H1 (cell line): Measurements from ENCODE around the gene ANKDD1A. TPM values are rescaled to one million over a fixed set of nuclear protein-coding genes. Genes with fewer than 3 reads are reported as not detected.

ENCODE experiments used
- CTCF ChIA-PET: fragments of 300-600 bp; sonication (Branson Sonifier 250); formaldehyde crosslinking; loops from one replicate; lab custom pipeline; 2021; ENCODE audit not compliant: partially characterized antibody; lab: Charles Lee
- POLR2A ChIA-PET: fragments of 300-600 bp; sonication (Branson Sonifier 250); formaldehyde crosslinking; loops from one replicate; lab custom pipeline; 2021; ENCODE audit warnings: inconsistent platforms; ENCODE audit not compliant: partially characterized antibody; lab: Charles Lee
- DNase-seq, 2 experiments: peaks; one replicate each; pipeline versions ENCODE4 v3.0.0 to v3.0.0-alpha.2; 2010 to 2022; ENCODE audit warnings: low spot score in 2 of 2, low read depth in 1 of 2, mixed read lengths in 1 of 2
- FAIRE-seq: peaks from 2 replicates; lab custom pipeline; 2011; peaks lifted over from hg19 to GRCh38; lab: Jason Lieb, UNC
- H2AFZ ChIP-seq: 2 replicates; pipeline ENCODE4 v1.8.1; 2012; ENCODE audit warnings: low read length, inconsistent platforms
- H2AK5ac ChIP-seq: 2 replicates; pipeline ENCODE4 v1.6.1; 2013; ENCODE audit warnings: low read depth, low read length
- H2BK120ac ChIP-seq: replicated peaks from 2 replicates; pipeline ENCODE3; 2013; ENCODE audit warnings: low read depth, low read length, inconsistent platforms
- H2BK12ac ChIP-seq: 2 replicates; pipeline ENCODE4 v1.6.1; 2013; ENCODE audit warnings: low read depth, low read length
- H2BK15ac ChIP-seq: 2 replicates; pipeline ENCODE4 v1.6.1; 2013; ENCODE audit warnings: low read length
- H2BK20ac ChIP-seq: 2 replicates; pipeline ENCODE4 v1.6.1; 2013; ENCODE audit warnings: low read length
- H2BK5ac ChIP-seq: 2 replicates; pipeline ENCODE4 v1.6.1; 2013; ENCODE audit warnings: low read depth, low read length
- H3K14ac ChIP-seq: 2 replicates; pipeline ENCODE4 v1.6.1; 2013; ENCODE audit warnings: inconsistent platforms; ENCODE audit not compliant: insufficient read length
- H3K18ac ChIP-seq: 2 replicates; pipeline ENCODE4 v1.6.1; 2013; ENCODE audit warnings: low read length; ENCODE audit errors: extremely low read depth
- H3K23ac ChIP-seq: 2 replicates; pipeline ENCODE4 v1.6.1; 2013; ENCODE audit warnings: inconsistent platforms; ENCODE audit not compliant: insufficient read length
- H3K23me2 ChIP-seq: 2 replicates; pipeline ENCODE4 v1.6.1; 2013; ENCODE audit warnings: low read depth, low read length
- H3K27ac ChIP-seq: 2 replicates; pipeline ENCODE4 v1.6.1; 2011; ENCODE audit warnings: low read depth, low read length, inconsistent platforms
- H3K27me3 ChIP-seq, 4 experiments: replicated peaks in 1 of 4; 1 replicate in 1 of 4; 2 replicates in 3 of 4; pipeline versions ENCODE4 v1.6.1 to v1.8.1; 2011 to 2013; ENCODE audit warnings: low read length in 3 of 4, mild to moderate bottlenecking in 3 of 4, inconsistent platforms in 2 of 4, mixed read lengths in 2 of 4, moderate library complexity in 1 of 4; ENCODE audit not compliant: control insufficient read depth in 3 of 4, insufficient read depth in 3 of 4; ENCODE audit errors: extremely low read depth in 1 of 4
- H3K36me3 ChIP-seq, 4 experiments: 2 replicates each; pipeline versions ENCODE4 v1.6.1 to v1.8.1; 2011 to 2013; ENCODE audit warnings: mild to moderate bottlenecking in 4 of 4, low read length in 3 of 4, moderate library complexity in 2 of 4, control low read depth in 1 of 4, inconsistent platforms in 1 of 4; ENCODE audit not compliant: insufficient read depth in 4 of 4, control insufficient read depth in 2 of 4
- H3K4ac ChIP-seq: replicated peaks from 2 replicates; pipeline ENCODE3; 2013; ENCODE audit warnings: low read length, low read depth, mixed read lengths, inconsistent platforms; ENCODE audit not compliant: insufficient read length
- H3K4me1 ChIP-seq, 4 experiments: replicated peaks in 1 of 4; 1 replicate in 1 of 4; 2 replicates in 3 of 4; pipeline versions ENCODE4 v1.6.1 to v1.8.1; 2011 to 2013; ENCODE audit warnings: low read length in 3 of 4, inconsistent platforms in 2 of 4, mixed read lengths in 1 of 4; ENCODE audit not compliant: insufficient read depth in 4 of 4, control insufficient read depth in 3 of 4
- H3K4me2 ChIP-seq, 2 experiments: 2 replicates each; pipeline versions ENCODE4 v1.6.1 to v1.8.1; 2011 to 2013; ENCODE audit warnings: low read depth in 2 of 2, low read length in 2 of 2, control low read depth in 1 of 2, inconsistent platforms in 1 of 2, mild to moderate bottlenecking in 1 of 2; ENCODE audit not compliant: insufficient read depth in 1 of 2
- H3K4me3 ChIP-seq, 4 experiments: fragments of 200-600, 300-600 bp in 1 of 4; sonication (generic), shearing (Covaris generic), sonication (Bioruptor Twin) in 1 of 4; 2 replicates each; pipeline versions ENCODE4 v1.5.1 to v1.8.1; 2011 to 2016; ENCODE audit warnings: low read length in 4 of 4, low read depth in 3 of 4, control low read depth in 2 of 4, inconsistent platforms in 2 of 4, mild to moderate bottlenecking in 2 of 4, mixed read lengths in 1 of 4, moderate library complexity in 1 of 4; ENCODE audit not compliant: insufficient read depth in 2 of 4; ENCODE audit errors: extremely low read depth in 1 of 4
- H3K56ac ChIP-seq: replicated peaks from 2 replicates; pipeline ENCODE3; 2013; ENCODE audit warnings: low read depth, mild to moderate bottlenecking, mixed read lengths, low read length, inconsistent platforms; ENCODE audit not compliant: insufficient read length
- H3K79me1 ChIP-seq: 2 replicates; pipeline ENCODE4 v1.6.1; 2013; ENCODE audit warnings: low read depth, low read length, control low read depth
- H3K79me2 ChIP-seq, 2 experiments: 2 replicates each; pipeline versions ENCODE4 v1.6.1 to v1.8.1; 2012 to 2013; ENCODE audit warnings: low read length in 2 of 2, mild to moderate bottlenecking in 2 of 2, inconsistent platforms in 1 of 2; ENCODE audit not compliant: insufficient read depth in 2 of 2, control insufficient read depth in 1 of 2
- H3K9ac ChIP-seq, 4 experiments: replicated peaks in 1 of 4; 1 replicate in 1 of 4; 2 replicates in 3 of 4; pipeline versions ENCODE4 v1.6.1 to v1.8.1; 2011 to 2013; ENCODE audit warnings: low read depth in 3 of 4, low read length in 3 of 4, control low read depth in 2 of 4, mild to moderate bottlenecking in 2 of 4, moderate library complexity in 2 of 4, inconsistent platforms in 1 of 4; ENCODE audit errors: extremely low read depth in 1 of 4
- H3K9me3 ChIP-seq, 2 experiments: 2 replicates each; pipeline versions ENCODE4 v1.6.1 to v1.8.1; 2012 to 2013; ENCODE audit warnings: mild to moderate bottlenecking in 2 of 2, moderate library complexity in 2 of 2, control low read depth in 1 of 2, inconsistent platforms in 1 of 2, low read depth in 1 of 2, low read length in 1 of 2, mixed read lengths in 1 of 2; ENCODE audit not compliant: insufficient read depth in 2 of 2
- H4K20me1 ChIP-seq, 2 experiments: replicated peaks in 1 of 2; 2 replicates each; pipeline versions ENCODE3 to v1.8.1; 2011 to 2013; ENCODE audit warnings: inconsistent platforms in 2 of 2, low read length in 2 of 2, mild to moderate bottlenecking in 1 of 2; ENCODE audit not compliant: insufficient read depth in 2 of 2, control insufficient read depth in 1 of 2
- H4K5ac ChIP-seq: 2 replicates; pipeline ENCODE4 v1.6.1; 2013; ENCODE audit warnings: low read length, low read depth, mixed read lengths, inconsistent platforms; ENCODE audit not compliant: insufficient read length
- H4K8ac ChIP-seq: 2 replicates; pipeline ENCODE4 v1.8.0; 2013; ENCODE audit warnings: mild to moderate bottlenecking, moderate library complexity, low read length, inconsistent platforms; ENCODE audit not compliant: insufficient read depth; ENCODE audit errors: extremely low read depth
- H4K91ac ChIP-seq: replicated peaks from 2 replicates; pipeline ENCODE3; 2013; ENCODE audit warnings: low read length, mixed read lengths, inconsistent platforms; ENCODE audit not compliant: insufficient read length
- BRCA1 ChIP-seq: IDR thresholded peaks from 2 replicates; pipeline ENCODE4 v1.6.1; 2012; ENCODE audit warnings: low read depth, low read length, improper control_type of control experiment
- CBX5 ChIP-seq: fragments of 300-800, 300-1000 bp; sonication (generic); IDR thresholded peaks from 2 replicates; pipeline ENCODE4 v1.7.1; 2016; ENCODE audit warnings: antibody characterized with exemption, low read length, low read depth
- CEBPB ChIP-seq: IDR thresholded peaks from 2 replicates; pipeline ENCODE4 v1.6.1; 2012; ENCODE audit warnings: low read depth, low read length
- FOSL1 ChIP-seq: IDR thresholded peaks from 2 replicates; pipeline ENCODE4 v1.6.1; 2011; ENCODE audit warnings: mild to moderate bottlenecking, low read depth, low read length, moderate library complexity; ENCODE audit not compliant: insufficient read depth
- GTF2F1 ChIP-seq: IDR thresholded peaks from 2 replicates; pipeline ENCODE4 v1.6.1; 2012; ENCODE audit warnings: low read depth, low read length, improper control_type of control experiment, borderline replicate concordance
- HDAC2 ChIP-seq, 2 experiments: fragments of 300-600 bp in 1 of 2; sonication (generic) in 1 of 2; IDR thresholded peaks; 2 replicates each; pipeline ENCODE4 v1.6.1; 2011 to 2012; ENCODE audit warnings: low read depth in 2 of 2, low read length in 2 of 2, mild to moderate bottlenecking in 2 of 2, moderate library complexity in 2 of 2, borderline replicate concordance in 1 of 2, inconsistent platforms in 1 of 2
- JUND ChIP-seq: IDR thresholded peaks from 2 replicates; pipeline ENCODE4 v1.6.1; 2011; ENCODE audit warnings: mild to moderate bottlenecking, improper control_type of control experiment, low read length
- KDM4A ChIP-seq: IDR thresholded peaks from one replicate; pipeline ENCODE4 v1.7.1; 2012; ENCODE audit warnings: low read depth, mild to moderate bottlenecking, moderate library complexity, low read length, inconsistent platforms; ENCODE audit not compliant: severe bottlenecking
- NRF1 ChIP-seq: IDR thresholded peaks from 2 replicates; pipeline ENCODE4 v1.6.1; 2011; ENCODE audit warnings: mild to moderate bottlenecking, low read depth, low read length, improper control_type of control experiment
- POLR2A ChIP-seq, 2 experiments: IDR thresholded peaks; 1 replicate in 1 of 2; 2 replicates in 1 of 2; pipeline ENCODE4 v1.6.1; 2011; ENCODE audit warnings: low read depth in 2 of 2, low read length in 2 of 2, mild to moderate bottlenecking in 2 of 2; ENCODE audit errors: control extremely low read depth in 1 of 2
- TAF7 ChIP-seq: optimal IDR thresholded peaks from 2 replicates; pipeline ENCODE3; 2011; ENCODE audit warnings: low read depth, mild to moderate bottlenecking, inconsistent platforms, low read length, moderate library complexity, borderline replicate concordance
- ZNF274 ChIP-seq: IDR thresholded peaks from 2 replicates; pipeline ENCODE4 v1.7.0; 2012; ENCODE audit warnings: low read length, borderline replicate concordance; ENCODE audit errors: extremely low read depth
- WGBS, 2 experiments: shearing (Covaris generic) in 1 of 2; methylation state at CpG; one replicate each; pipeline versions ENCODE4 v1.1.6 to v1.1.7; 2013 to 2015; ENCODE audit warnings: low lambda C conversion rate in 2 of 2, mixed read lengths in 2 of 2, inconsistent platforms in 1 of 2, low coverage in 1 of 2, missing lambda C conversion rate in 1 of 2; ENCODE audit not compliant: insufficient replicate concordance in 2 of 2, insufficient coverage in 1 of 2, insufficient read length in 1 of 2; ENCODE audit errors: extremely low coverage in 1 of 2, missing lambda C conversion rate in 1 of 2; 5-methylcytosine and 5-hydroxymethylcytosine counted together
- polyA plus RNA-seq, 7 experiments: library from polyadenylated mRNA; depleted of rRNA in 3 of 7; stranded (reverse) in 5 of 7; unstranded in 2 of 7; fragments of >200 nt in 5 of 7; fragments of 200-250 nt in 2 of 7; gene quantifications; 1 replicate in 5 of 7; 2 replicates in 1 of 7; 4 replicates in 1 of 7; pipeline versions ENCODE4 v1.2.1 to v1.2.3, GENCODE V29; 2011 to 2013; ENCODE audit warnings: missing spikeins in 2 of 7, mixed read lengths in 2 of 7
- total RNA-seq: library from RNA; stranded (reverse); fragmentation: NEBNext Ultra II Directional; extraction: Animal tissue kit (Norgen Biotek cat#: 25700); gene quantifications from 2 replicates; pipeline ENCODE4 v1.2.1, GENCODE V29; 2021
- TF ChIP-seq, protein P1 (sequence below): IDR thresholded peaks from 2 replicates; pipeline ENCODE4 v1.6.1; 2011; ENCODE audit warnings: low read depth, mild to moderate bottlenecking, low read length; ENCODE audit not compliant: insufficient read depth
- TF ChIP-seq, protein P2 (sequence below): IDR thresholded peaks from 2 replicates; pipeline ENCODE4 v1.6.1; 2012; ENCODE audit warnings: inconsistent platforms

ANKDD1A gene
- total and polyA plus RNA-seq, 2 of the 8 experiments (the other 6 are each of a cell fraction or from before 2014, with no cell fraction given), result 4.1 to 5.0 TPM

DNA sequence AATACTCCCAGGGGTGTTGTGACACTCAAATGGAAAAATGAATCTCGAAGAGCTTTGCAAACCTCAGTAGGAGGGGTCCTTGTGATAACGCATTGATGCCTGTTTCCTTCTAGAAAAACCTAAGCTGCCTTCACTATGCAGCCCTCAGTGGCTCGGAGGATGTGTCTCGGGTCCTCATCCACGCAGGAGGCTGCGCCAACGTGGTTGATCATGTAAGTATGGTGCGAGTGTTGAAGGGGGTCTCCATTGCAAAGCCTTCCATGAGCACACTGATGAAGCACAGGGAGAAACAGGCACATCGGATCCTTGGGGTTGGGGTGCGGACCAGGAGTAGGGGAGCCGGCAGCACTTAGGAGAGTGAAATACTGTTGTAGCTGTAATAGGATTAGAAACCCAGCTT lies 22.3 kb downstream of the ANKDD1A start:
- CTCF ChIA-PET, result interaction anchor here (1.9 kb wide), 1 partner anchor 247 kb away, joined by 4 read pairs; no protein-coding TSS in a partner anchor
- 0 out of 8 replicates have a peak, but pooled peaks cover 0 to 3% (median 0%) of the 10 kb centered on the region in 4 experiments for H3K36me3 ChIP-seq
- H3K79me1 ChIP-seq, result no peaks in the 10 kb centered on the region
- TF ChIP-seq, protein P1, sequence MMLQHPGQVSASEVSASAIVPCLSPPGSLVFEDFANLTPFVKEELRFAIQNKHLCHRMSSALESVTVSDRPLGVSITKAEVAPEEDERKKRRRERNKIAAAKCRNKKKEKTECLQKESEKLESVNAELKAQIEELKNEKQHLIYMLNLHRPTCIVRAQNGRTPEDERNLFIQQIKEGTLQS, result no peak
- TF ChIP-seq POLR2A (IDR thresholded peaks at IDR 0.05; ENCODE audit: control extremely low read depth in 1 of 2, low read depth in 2 of 2, low read length in 2 of 2) (no peak), BRCA1 (no peak), JUND (no peak), ZNF274 (no peak), TAF7 (no peak), HDAC2 (IDR thresholded peaks at IDR 0.05; ENCODE audit: borderline replicate concordance in 1 of 2, low read depth in 2 of 2, low read length in 2 of 2) (no peak), GTF2F1 (no peak), KDM4A (no peak), CEBPB (no peak), CBX5 (no peak), NRF1 (no peak), FOSL1 (no peak)
- TF ChIP-seq, protein P2, sequence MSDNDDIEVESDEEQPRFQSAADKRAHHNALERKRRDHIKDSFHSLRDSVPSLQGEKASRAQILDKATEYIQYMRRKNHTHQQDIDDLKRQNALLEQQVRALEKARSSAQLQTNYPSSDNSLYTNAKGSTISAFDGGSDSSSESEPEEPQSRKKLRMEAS, result no peak

More for the DNA sequence above, 22.3 kb downstream of the ANKDD1A start:
- Histone ChIP-seq H4K8ac (no peak overlapping the region), H3K4me3 (no peak overlapping the region), H2AK5ac (no peak overlapping the region), H3K4me2 (no peak overlapping the region), H3K27me3 (no peaks in the 10 kb centered on the region), H3K56ac (no peak overlapping the region), H2BK5ac (no peak overlapping the region), H3K9me3 (no peaks in the 10 kb centered on the region), H3K4ac (no peak overlapping the region), H2BK20ac (no peak overlapping the region), H3K27ac (no peak overlapping the region), H2AFZ (no peak overlapping the region), H4K91ac (no peak overlapping the region), H2BK15ac (no peak overlapping the region), H3K23ac (peak overlapping the region; percentile 9), H3K23me2 (no peaks in the 10 kb centered on the region), H3K18ac (no peak overlapping the region), H4K5ac (no peak overlapping the region), H2BK12ac (no peak overlapping the region), H3K14ac (no peak overlapping the region), H3K4me1 (no peaks in the 10 kb centered on the region), H3K79me2 (no peaks in the 10 kb centered on the region), H2BK120ac (no peak overlapping the region), H3K9ac (no peak overlapping the region), H4K20me1 (no peaks in the 10 kb centered on the region)
- POLR2A ChIA-PET, result interaction anchor here (0.8 kb wide), 1 partner anchor 13 kb away, joined by 5 read pairs; no protein-coding TSS in a partner anchor
- no peak for FAIRE-seq
- 94% methylated on average over 11 of the region's 11 CpGs; no CpG with 5 or more reads in 1 of the 2 experiments for WGBS, 2 experiments
- DNase-seq, result peak in 1 of 2 experiments; percentile 23
